DOHH2 (cell line): ENCODE results near the gene ARF1.

Experiments
- EZH2phosphoT487 ChIP-seq: fragments of 200-600 bp; sonication (generic); IDR thresholded peaks from 2 replicates; pipeline ENCODE4 v1.6.1; 2017; ENCODE audit warnings: borderline replicate concordance, mild to moderate bottlenecking, antibody characterized with exemption, low read length, moderate library complexity, mixed read lengths
- TF ChIP-seq, protein P1 (sequence below): fragments of 200-600 bp; sonication (generic); IDR thresholded peaks from one replicate; pipeline ENCODE4 v1.5.1; 2014; ENCODE audit warnings: antibody characterized with exemption, mild to moderate bottlenecking, low read depth, low read length; ENCODE audit not compliant: poor library complexity, severe bottlenecking

- TF ChIP-seq, protein P1, sequence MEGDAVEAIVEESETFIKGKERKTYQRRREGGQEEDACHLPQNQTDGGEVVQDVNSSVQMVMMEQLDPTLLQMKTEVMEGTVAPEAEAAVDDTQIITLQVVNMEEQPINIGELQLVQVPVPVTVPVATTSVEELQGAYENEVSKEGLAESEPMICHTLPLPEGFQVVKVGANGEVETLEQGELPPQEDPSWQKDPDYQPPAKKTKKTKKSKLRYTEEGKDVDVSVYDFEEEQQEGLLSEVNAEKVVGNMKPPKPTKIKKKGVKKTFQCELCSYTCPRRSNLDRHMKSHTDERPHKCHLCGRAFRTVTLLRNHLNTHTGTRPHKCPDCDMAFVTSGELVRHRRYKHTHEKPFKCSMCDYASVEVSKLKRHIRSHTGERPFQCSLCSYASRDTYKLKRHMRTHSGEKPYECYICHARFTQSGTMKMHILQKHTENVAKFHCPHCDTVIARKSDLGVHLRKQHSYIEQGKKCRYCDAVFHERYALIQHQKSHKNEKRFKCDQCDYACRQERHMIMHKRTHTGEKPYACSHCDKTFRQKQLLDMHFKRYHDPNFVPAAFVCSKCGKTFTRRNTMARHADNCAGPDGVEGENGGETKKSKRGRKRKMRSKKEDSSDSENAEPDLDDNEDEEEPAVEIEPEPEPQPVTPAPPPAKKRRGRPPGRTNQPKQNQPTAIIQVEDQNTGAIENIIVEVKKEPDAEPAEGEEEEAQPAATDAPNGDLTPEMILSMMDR, result no peak
- TF ChIP-seq EZH2phosphoT487, result no peak
Measured at GRCh38 chr1:228064296-228064695, 18.2 kb upstream of the ARF1 start.
